ENCODE data around the gene ITPR3. TPM values are rescaled to one million over a fixed set of nuclear protein-coding genes. Genes with fewer than 3 reads are reported as not detected.
A peak's percentile ranks its signal among the peaks of the same experiment; 100 is the strongest.

The ITPR3 gene
- total RNA-seq, 4 donors from 2014 or later = 161 to 265 (median 197) TPM

- intact Hi-C loops (cut with DNase I; ENCODE audit: low total_unique reads) = no loop called here
- 67 to 69% methylated on average over 15 of the region's 15 CpGs for WGBS, 2 donors
- TF ChIP-seq CTCF (IDR thresholded peaks at IDR 0.05) (no peak), POLR2A (IDR thresholded peaks at IDR 0.05) (no peak)
- H3K4me3 ChIP-seq (ENCODE audit: low read depth, poor library complexity, severe bottlenecking) = peak overlapping the region; percentile 77
- DNase-seq (ENCODE audit: low spot score in 2 of 2) = no peak
These were observed 89.4 kb downstream of the ITPR3 start for GRCh38 chr6:33710296-33711121.

GRCh38 chr6:33711140-33712129 is 90.3 kb downstream of the ITPR3 start, which contains the start of gene UQCC2:
TSS of gene UQCC2 (minus strand) at chr6:33711700. CDS start at chr6:33711686, 14 bp downstream.
- 0 to 1% methylated on average over 72 of the region's 73 CpGs for WGBS, 2 donors
- intact Hi-C loops (cut with DNase I; ENCODE audit: low total_unique reads) = no loop called here
- TF ChIP-seq CTCF (IDR thresholded peaks at IDR 0.05) (no peak), POLR2A (IDR thresholded peaks at IDR 0.05) (no peak)
- peak within 1 kb of the TSS; percentile 77 for H3K4me3 ChIP-seq (ENCODE audit: low read depth, poor library complexity, severe bottlenecking)
- peak; percentile 92 to 99 for DNase-seq (ENCODE audit: low spot score in 2 of 2)

- intact Hi-C loops (cut with DNase I; ENCODE audit: low total_unique reads) = no loop called here
- WGBS, 2 donors = 85 to 90% methylated on average over 3 of the region's 3 CpGs
- DNase-seq (ENCODE audit: low spot score in 2 of 2) = no peak
- no peak overlapping the region for H3K4me3 ChIP-seq (ENCODE audit: low read depth, poor library complexity, severe bottlenecking)
- no peak for TF ChIP-seq CTCF (IDR thresholded peaks at IDR 0.05)
- TF ChIP-seq POLR2A (IDR thresholded peaks at IDR 0.05) = no peak
These were observed 91.8 kb downstream of the ITPR3 start for GRCh38 chr6:33712914-33713313.

GRCh38 chr6:33713786-33714185 is 92.7 kb downstream of the ITPR3 start:
- WGBS, 2 donors = 82 to 91% methylated on average over 2 of the region's 2 CpGs
- intact Hi-C loops (cut with DNase I; ENCODE audit: low total_unique reads) = no loop called here
- no peak overlapping the region for H3K4me3 ChIP-seq (ENCODE audit: low read depth, poor library complexity, severe bottlenecking)
- TF ChIP-seq POLR2A (IDR thresholded peaks at IDR 0.05) = no peak
- TF ChIP-seq CTCF (IDR thresholded peaks at IDR 0.05) = no peak
- no peak for DNase-seq (ENCODE audit: low spot score in 2 of 2)

- whole genome bisulfite sequencing, 2 donors = 83 to 87% methylated on average over 7 of the region's 7 CpGs
- H3K4me3 ChIP-seq (ENCODE audit: low read depth, poor library complexity, severe bottlenecking) = no peak overlapping the region
- intact Hi-C loops (cut with DNase I; ENCODE audit: low total_unique reads) = no loop called here
- DNase-seq (ENCODE audit: low spot score in 2 of 2) = no peak
- no peak for TF ChIP-seq CTCF (IDR thresholded peaks at IDR 0.05)
- no peak for TF ChIP-seq POLR2A (IDR thresholded peaks at IDR 0.05)
These were observed 93.4 kb downstream of the ITPR3 start for GRCh38 chr6:33714385-33715040.

Measured in lower leg skin (tissue), 4 donors.